ENCODE data around the gene KCTD17.

The KCTD17 gene

GRCh38 chr22:37036655-37037377 is 14.7 kb upstream of the KCTD17 start:
- DNase-seq (ENCODE audit: low read depth in 1 of 2, low spot score in 1 of 2) = no peak
- Histone ChIP-seq H3K27me3 (ENCODE audit: insufficient read depth, poor library complexity, severe bottlenecking) (no peaks in the 10 kb centered on the region), H3K4me3 (replicated peaks; ENCODE audit: insufficient read depth, low read length) (no peak overlapping the region), H3K27ac (replicated peaks) (no peak overlapping the region)
- no peak for TF ChIP-seq POLR2AphosphoS5 (IDR thresholded peaks at IDR 0.05; ENCODE audit: low read depth)
- TF ChIP-seq SPI1 (IDR thresholded peaks at IDR 0.05; ENCODE audit: borderline replicate concordance, low read depth) = no peak
- no peak for TF ChIP-seq CTCF (IDR thresholded peaks at IDR 0.05; ENCODE audit: insufficient read depth, low read length)
- no peak for TF ChIP-seq GABPA (IDR thresholded peaks at IDR 0.05; ENCODE audit: low read depth)
- TF ChIP-seq REST (IDR thresholded peaks at IDR 0.05; ENCODE audit: insufficient replicate concordance, low read depth) = no peak

GRCh38 chr22:37037669-37038068 is 13.9 kb upstream of the KCTD17 start:
- no peaks in the 10 kb centered on the region for H3K27me3 ChIP-seq (ENCODE audit: insufficient read depth, poor library complexity, severe bottlenecking)
- TF ChIP-seq SPI1 (IDR thresholded peaks at IDR 0.05; ENCODE audit: borderline replicate concordance, low read depth) (no peak), REST (IDR thresholded peaks at IDR 0.05; ENCODE audit: insufficient replicate concordance, low read depth) (no peak), POLR2AphosphoS5 (IDR thresholded peaks at IDR 0.05; ENCODE audit: low read depth) (no peak), GABPA (IDR thresholded peaks at IDR 0.05; ENCODE audit: low read depth) (no peak), CTCF (IDR thresholded peaks at IDR 0.05; ENCODE audit: insufficient read depth, low read length) (no peak)
- H3K4me3 ChIP-seq (replicated peaks; ENCODE audit: insufficient read depth, low read length) = no peak overlapping the region
- DNase-seq (ENCODE audit: low read depth in 1 of 2, low spot score in 1 of 2) = no peak
- no peak overlapping the region for H3K27ac ChIP-seq (replicated peaks)

GRCh38 chr22:37039466-37039865 is 12.1 kb upstream of the KCTD17 start:
- no peaks in the 10 kb centered on the region for H3K27me3 ChIP-seq (ENCODE audit: insufficient read depth, poor library complexity, severe bottlenecking)
- TF ChIP-seq POLR2AphosphoS5 (IDR thresholded peaks at IDR 0.05; ENCODE audit: low read depth) = no peak
- no peak for TF ChIP-seq REST (IDR thresholded peaks at IDR 0.05; ENCODE audit: insufficient replicate concordance, low read depth)
- no peak overlapping the region for H3K27ac ChIP-seq (replicated peaks)
- DNase-seq (ENCODE audit: low read depth in 1 of 2, low spot score in 1 of 2) = no peak
- no peak overlapping the region for H3K4me3 ChIP-seq (replicated peaks; ENCODE audit: insufficient read depth, low read length)

All from HL-60 (cell line).